ENCODE measurements around the gene HSD3B1.

The HSD3B1 gene

GRCh38 chr1:119506941-119507340, at the start of gene HSD3B1:
HSD3B1 (plus strand) TSS chr1:119507210; CDS start chr1:119507477, 267 bp downstream.
- DNase-seq: no peak

GRCh38 chr1:119462964-119463363, 44.0 kb upstream of the HSD3B1 start:
- DNase-seq: no peak

GRCh38 chr1:119463569-119463968, 43.4 kb upstream of the HSD3B1 start:
- no peak for DNase-seq

GRCh38 chr1:119466445-119466844, 40.6 kb upstream of the HSD3B1 start:
- DNase-seq: no peak

GRCh38 chr1:119467219-119467618, 39.8 kb upstream of the HSD3B1 start:
- DNase-seq: no peak

GRCh38 chr1:119467857-119468668, 38.9 kb upstream of the HSD3B1 start:
- DNase-seq: no peak

GRCh38 chr1:119469741-119470140, 37.3 kb upstream of the HSD3B1 start:
- DNase-seq: no peak

- no peak for DNase-seq
These were observed 36.6 kb upstream of the HSD3B1 start for GRCh38 chr1:119470377-119470776.

- no peak for DNase-seq
These were observed 36.1 kb upstream of the HSD3B1 start for GRCh38 chr1:119470958-119471357.

- no peak for DNase-seq
These were observed 35.4 kb upstream of the HSD3B1 start for GRCh38 chr1:119471566-119471965.

GRCh38 chr1:119472080-119472818, 34.8 kb upstream of the HSD3B1 start:
- no peak for DNase-seq

GRCh38 chr1:119472819-119473175, 34.2 kb upstream of the HSD3B1 start:
- DNase-seq: no peak

- peak; percentile 22 for DNase-seq
These were observed 31.1 kb upstream of the HSD3B1 start for GRCh38 chr1:119475866-119476439.

- DNase-seq: no peak
These were observed 29.3 kb upstream of the HSD3B1 start for GRCh38 chr1:119477710-119478109.

- no peak for DNase-seq
These were observed 26.8 kb upstream of the HSD3B1 start for GRCh38 chr1:119480175-119480574.

GRCh38 chr1:119481951-119482350, 25.1 kb upstream of the HSD3B1 start:
- no peak for DNase-seq

GRCh38 chr1:119482517-119483425, 24.2 kb upstream of the HSD3B1 start:
- DNase-seq: peak; percentile 10

- DNase-seq: no peak
These were observed 23.4 kb upstream of the HSD3B1 start for GRCh38 chr1:119483441-119484200.

GRCh38 chr1:119485201-119485600, 21.8 kb upstream of the HSD3B1 start:
- no peak for DNase-seq

GRCh38 chr1:119488216-119488615, 18.8 kb upstream of the HSD3B1 start:
- DNase-seq: no peak

- no peak for DNase-seq
These were observed 17.8 kb upstream of the HSD3B1 start for GRCh38 chr1:119489201-119489600.

GRCh38 chr1:119490925-119491324, 16.1 kb upstream of the HSD3B1 start:
- DNase-seq: no peak
